Stomach (tissue), 9 donors: ENCODE measurements around the gene ZNF516. TPM values are rescaled to one million over a fixed set of nuclear protein-coding genes. Genes with fewer than 3 reads are reported as not detected.

ENCODE experiments used
- DNase-seq, 2 donors: peaks; one replicate each; pipeline versions ENCODE4 v3.0.0 to v3.0.0-alpha.2; 2013 to 2019
- H3K27ac ChIP-seq, 5 donors: fragments of 200-600 bp in 4 of 5; sonication (generic) in 4 of 5; one replicate each; pipeline ENCODE4 v1.5.1; 2013 to 2019; ENCODE audit warnings: mild to moderate bottlenecking in 1 of 5, moderate library complexity in 1 of 5
- H3K27me3 ChIP-seq, 3 donors: fragments of 200-600 bp; sonication (generic); one replicate each; pipeline ENCODE4 v1.5.1; 2017 to 2019; ENCODE audit warnings: mixed run types in 1 of 3
- H3K36me3 ChIP-seq, 4 donors: fragments of 200-600 bp; sonication (generic); 1 replicate in 3 of 4; 2 replicates in 1 of 4; pipeline ENCODE4 v1.5.1; 2016 to 2019
- H3K4me1 ChIP-seq, 4 donors: fragments of 200-600 bp; sonication (generic); one replicate each; pipeline ENCODE4 v1.5.1; 2016 to 2019
- H3K4me3 ChIP-seq, 4 donors: fragments of 200-600 bp; sonication (generic) in 3 of 4; one replicate each; pipeline ENCODE4 v1.5.1; 2016 to 2019; ENCODE audit warnings: mild to moderate bottlenecking in 1 of 4
- H3K9me3 ChIP-seq, 4 donors: fragments of 200-600 bp; sonication (generic); one replicate each; pipeline ENCODE4 v1.5.1; 2016 to 2019
- CTCF ChIP-seq, 7 experiments: fragments of 450-650 bp in 4 of 7; fragments of 200-600 bp in 3 of 7; sonication (generic) in 3 of 7; IDR thresholded peaks; one replicate each; pipeline ENCODE4 v1.5.1; 2016 to 2019; ENCODE audit warnings: antibody characterized with exemption in 7 of 7, control low read depth in 2 of 7, mild to moderate bottlenecking in 1 of 7
- EP300 ChIP-seq: sonication (generic); formaldehyde crosslinking; IDR thresholded peaks from one replicate; pipeline ENCODE4 v1.6.1; 2017; ENCODE audit warnings: antibody characterized with exemption
- POLR2A ChIP-seq, 4 donors: fragments of 450-650 bp; IDR thresholded peaks; one replicate each; pipeline ENCODE4 v1.6.1; 2016; ENCODE audit warnings: antibody characterized with exemption in 4 of 4, control low read depth in 2 of 4, mild to moderate bottlenecking in 1 of 4, moderate library complexity in 1 of 4
- POLR2AphosphoS5 ChIP-seq, 3 donors: sonication (generic); formaldehyde crosslinking; IDR thresholded peaks; one replicate each; pipeline ENCODE4 v1.6.1; 2016; ENCODE audit warnings: antibody characterized with exemption in 3 of 3
- WGBS, 5 donors: extraction: QIAGEN DNeasy Blood & Tissue Kit in 3 of 5; methylation state at CpG; one replicate each; pipeline versions ENCODE4 v1.1.5 to v1.1.7; 2013 to 2018; 5-methylcytosine and 5-hydroxymethylcytosine counted together
- intact Hi-C: fragments of 100-400 bp; cut with DNase I; formaldehyde crosslinking; loops from one replicate; pipeline ENCODE4 v1.15.1; 2023; ENCODE audit warnings: low total_unique reads
- polyA plus RNA-seq, 3 donors: library from polyadenylated mRNA; stranded (reverse); fragments of 200-250 nt; gene quantifications; one replicate each; pipeline ENCODE4 v1.2.3, GENCODE V29; 2013
- total RNA-seq, 5 donors: library from RNA; depleted of rRNA; stranded (reverse); fragments of >200 nt; gene quantifications; one replicate each; pipeline versions ENCODE4 v1.1.0 to v1.2.3, GENCODE V29; 2014 to 2016
- donor health status: healthy with polysubstance abuse.
- donor health status: Bipolar disorder and iron deficiency.
- donor health status: healthy.

Gene ZNF516
- total and polyA plus RNA-seq, 8 donors, result 2.3 to 25.9 (median 14.4) TPM

GRCh38 chr18:76376225-76376624 is 118.8 kb downstream of the ZNF516 start:
- peak in 1 of 2 donors; percentile 72 for DNase-seq
- H3K27me3 ChIP-seq, result no peaks in the 10 kb centered on the region
- peak overlapping the region in 1 of 5 donors; percentile 37 for H3K27ac ChIP-seq
- no peak overlapping the region for H3K4me3 ChIP-seq
- no peak for TF ChIP-seq CTCF (IDR thresholded peaks at IDR 0.05)
- no peak for TF ChIP-seq POLR2AphosphoS5 (IDR thresholded peaks at IDR 0.05)
- no peak for TF ChIP-seq EP300
- no peak for TF ChIP-seq POLR2A (IDR thresholded peaks at IDR 0.05)
- peaks cover 8 to 32% (median 20%) of the 10 kb centered on the region in 4 donors for H3K4me1 ChIP-seq
- peaks cover 18 to 44% (median 37%) of the 10 kb centered on the region in 4 donors for H3K36me3 ChIP-seq
- intact Hi-C loops, result no loop called here
- no peaks in the 10 kb centered on the region for H3K9me3 ChIP-seq
- 44 to 74% (median 60%) methylated on average over 2 of the region's 2 CpGs for WGBS, 5 donors

GRCh38 chr18:76374330-76375281 is 120.4 kb downstream of the ZNF516 start:
- no peak for DNase-seq
- Histone ChIP-seq H3K4me1 (peaks cover 8 to 32% (median 20%) of the 10 kb centered on the region in 4 donors), H3K36me3 (peaks cover 18 to 53% (median 44%) of the 10 kb centered on the region in 4 donors), H3K9me3 (no peaks in the 10 kb centered on the region), H3K4me3 (no peak overlapping the region), H3K27me3 (no peaks in the 10 kb centered on the region), H3K27ac (no peak overlapping the region)
- TF ChIP-seq POLR2A (IDR thresholded peaks at IDR 0.05) (no peak), EP300 (no peak), CTCF (IDR thresholded peaks at IDR 0.05) (no peak), POLR2AphosphoS5 (IDR thresholded peaks at IDR 0.05) (no peak)
- intact Hi-C loops, result no loop called here
- 75 to 90% (median 78%) methylated on average over 12 of the region's 12 CpGs for WGBS, 5 donors

GRCh38 chr18:76373297-76373696 is 121.7 kb downstream of the ZNF516 start:
- WGBS, 5 donors, result 77 to 89% (median 88%) methylated on average over 5 of the region's 5 CpGs
- Histone ChIP-seq H3K27ac (no peak overlapping the region), H3K4me3 (no peak overlapping the region), H3K36me3 (peaks cover 4 to 45% (median 36%) of the 10 kb centered on the region in 4 donors), H3K4me1 (peaks cover 8 to 32% (median 20%) of the 10 kb centered on the region in 4 donors), H3K9me3 (no peaks in the 10 kb centered on the region), H3K27me3 (no peaks in the 10 kb centered on the region)
- DNase-seq, result no peak
- intact Hi-C loops, result no loop called here
- no peak for TF ChIP-seq EP300
- TF ChIP-seq POLR2AphosphoS5 (IDR thresholded peaks at IDR 0.05), result no peak
- TF ChIP-seq POLR2A (IDR thresholded peaks at IDR 0.05), result no peak
- TF ChIP-seq CTCF (IDR thresholded peaks at IDR 0.05), result no peak

- H3K27ac ChIP-seq, result no peak overlapping the region
- H3K4me1 ChIP-seq, result peaks cover 0 to 23% (median 11%) of the 10 kb centered on the region in 4 donors
- H3K9me3 ChIP-seq, result no peaks in the 10 kb centered on the region
- peak in 1 of 2 donors; percentile 21 for DNase-seq
- H3K36me3 ChIP-seq, result peaks cover 4 to 39% (median 31%) of the 10 kb centered on the region in 4 donors
- intact Hi-C loops, result no loop called here
- WGBS, 5 donors, result 95 to 96% (median 96%) methylated on average over 37 to 43 of the region's 43 CpGs
- TF ChIP-seq EP300 (no peak), CTCF (IDR thresholded peaks at IDR 0.05) (no peak), POLR2AphosphoS5 (IDR thresholded peaks at IDR 0.05) (no peak), POLR2A (IDR thresholded peaks at IDR 0.05) (no peak)
- no peak overlapping the region for H3K4me3 ChIP-seq
- no peaks in the 10 kb centered on the region for H3K27me3 ChIP-seq
These were observed 123.5 kb downstream of the ZNF516 start for GRCh38 chr18:76371301-76372203.
